ENCODE results near the gene PLEKHA1.

DNA sequence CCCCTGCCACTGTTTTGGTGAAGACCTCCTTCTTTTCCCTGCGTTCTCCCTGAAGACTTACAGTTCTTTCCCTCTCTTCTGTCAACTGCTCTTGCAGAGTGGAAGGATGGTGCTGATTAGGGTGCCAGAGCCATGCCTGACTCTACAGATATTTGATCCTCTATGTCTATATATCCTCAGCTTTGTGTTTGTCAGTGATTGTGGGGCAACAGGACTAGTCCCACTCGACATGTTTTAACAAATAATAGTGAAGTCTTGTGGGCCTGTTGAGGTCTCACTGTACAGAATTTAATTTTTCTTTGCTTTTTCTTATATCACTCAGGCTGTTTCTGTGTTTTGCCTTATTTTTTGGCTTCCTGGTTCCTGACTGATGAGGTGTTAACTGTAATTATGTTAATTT lies 5.0 kb downstream of the PLEKHA1 start:
- TF ChIP-seq SP1 (IDR thresholded peaks at IDR 0.05; ENCODE audit: low read depth): no peak
- TF ChIP-seq, protein P1, sequence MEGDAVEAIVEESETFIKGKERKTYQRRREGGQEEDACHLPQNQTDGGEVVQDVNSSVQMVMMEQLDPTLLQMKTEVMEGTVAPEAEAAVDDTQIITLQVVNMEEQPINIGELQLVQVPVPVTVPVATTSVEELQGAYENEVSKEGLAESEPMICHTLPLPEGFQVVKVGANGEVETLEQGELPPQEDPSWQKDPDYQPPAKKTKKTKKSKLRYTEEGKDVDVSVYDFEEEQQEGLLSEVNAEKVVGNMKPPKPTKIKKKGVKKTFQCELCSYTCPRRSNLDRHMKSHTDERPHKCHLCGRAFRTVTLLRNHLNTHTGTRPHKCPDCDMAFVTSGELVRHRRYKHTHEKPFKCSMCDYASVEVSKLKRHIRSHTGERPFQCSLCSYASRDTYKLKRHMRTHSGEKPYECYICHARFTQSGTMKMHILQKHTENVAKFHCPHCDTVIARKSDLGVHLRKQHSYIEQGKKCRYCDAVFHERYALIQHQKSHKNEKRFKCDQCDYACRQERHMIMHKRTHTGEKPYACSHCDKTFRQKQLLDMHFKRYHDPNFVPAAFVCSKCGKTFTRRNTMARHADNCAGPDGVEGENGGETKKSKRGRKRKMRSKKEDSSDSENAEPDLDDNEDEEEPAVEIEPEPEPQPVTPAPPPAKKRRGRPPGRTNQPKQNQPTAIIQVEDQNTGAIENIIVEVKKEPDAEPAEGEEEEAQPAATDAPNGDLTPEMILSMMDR (IDR thresholded peaks at IDR 0.05 in 2 of 3, conservative IDR thresholded peaks at IDR 0.05 in 1 of 3; ENCODE audit: borderline replicate concordance in 1 of 3, insufficient read depth in 1 of 3, low read depth in 2 of 3, low read length in 2 of 3): no peak
- TF ChIP-seq, protein P2, sequence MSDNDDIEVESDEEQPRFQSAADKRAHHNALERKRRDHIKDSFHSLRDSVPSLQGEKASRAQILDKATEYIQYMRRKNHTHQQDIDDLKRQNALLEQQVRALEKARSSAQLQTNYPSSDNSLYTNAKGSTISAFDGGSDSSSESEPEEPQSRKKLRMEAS (IDR thresholded peaks at IDR 0.05): no peak
